ENCODE results near the gene EIF3M. TPM values are rescaled to one million over a fixed set of nuclear protein-coding genes. Genes with fewer than 3 reads are reported as not detected.

The EIF3M gene
- total and polyA plus RNA-seq, 2 experiments from 2014 or later: 261 to 508 TPM

DNA sequence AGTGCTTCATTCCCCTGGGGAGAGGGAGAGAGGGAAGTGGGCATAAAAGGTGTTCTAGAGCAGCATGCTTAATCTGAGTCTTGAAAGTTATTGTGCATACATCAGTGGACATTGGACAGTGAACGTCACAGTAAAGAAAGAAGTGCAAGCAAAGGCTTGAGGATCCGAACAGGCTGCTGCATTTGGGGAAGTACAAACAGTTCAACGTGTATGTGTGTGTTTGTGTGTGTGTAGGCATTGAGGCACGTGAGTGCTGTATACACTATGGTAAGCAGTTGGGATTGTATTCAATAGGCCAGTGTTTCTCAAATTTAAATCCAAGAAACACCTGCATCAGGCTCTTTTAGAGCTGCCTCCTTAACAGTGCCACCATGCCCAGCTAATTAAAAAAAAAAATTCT is 10.4 kb upstream of the EIF3M start:
- Histone ChIP-seq H3K4me3 (no peak overlapping the region), H3K27me3 (peaks cover 3% of the 10 kb centered on the region), H4K20me1 (ENCODE audit: insufficient read depth, poor library complexity, severe bottlenecking) (no peaks in the 10 kb centered on the region), H3K4me2 (no peak overlapping the region), H3K9me2 (replicated peaks; ENCODE audit: insufficient read depth) (no peaks in the 10 kb centered on the region), H3K79me2 (no peaks in the 10 kb centered on the region), H3K4me1 (ENCODE audit: insufficient read depth) (no peaks in the 10 kb centered on the region), H3K27ac (no peak overlapping the region), H3K9me3 (ENCODE audit: low read depth) (no peaks in the 10 kb centered on the region), H2AFZ (no peak overlapping the region), H3K36me3 (replicated peaks; ENCODE audit: insufficient read depth, low read depth) (no peaks in the 10 kb centered on the region)
- TF ChIP-seq EZH2phosphoT487 (IDR thresholded peaks at IDR 0.05; ENCODE audit: low read depth, severe bottlenecking, unreplicated experiment): no peak
- no peak for TF ChIP-seq EZH2 (IDR thresholded peaks at IDR 0.05; ENCODE audit: borderline replicate concordance)
- TF ChIP-seq, protein P1, sequence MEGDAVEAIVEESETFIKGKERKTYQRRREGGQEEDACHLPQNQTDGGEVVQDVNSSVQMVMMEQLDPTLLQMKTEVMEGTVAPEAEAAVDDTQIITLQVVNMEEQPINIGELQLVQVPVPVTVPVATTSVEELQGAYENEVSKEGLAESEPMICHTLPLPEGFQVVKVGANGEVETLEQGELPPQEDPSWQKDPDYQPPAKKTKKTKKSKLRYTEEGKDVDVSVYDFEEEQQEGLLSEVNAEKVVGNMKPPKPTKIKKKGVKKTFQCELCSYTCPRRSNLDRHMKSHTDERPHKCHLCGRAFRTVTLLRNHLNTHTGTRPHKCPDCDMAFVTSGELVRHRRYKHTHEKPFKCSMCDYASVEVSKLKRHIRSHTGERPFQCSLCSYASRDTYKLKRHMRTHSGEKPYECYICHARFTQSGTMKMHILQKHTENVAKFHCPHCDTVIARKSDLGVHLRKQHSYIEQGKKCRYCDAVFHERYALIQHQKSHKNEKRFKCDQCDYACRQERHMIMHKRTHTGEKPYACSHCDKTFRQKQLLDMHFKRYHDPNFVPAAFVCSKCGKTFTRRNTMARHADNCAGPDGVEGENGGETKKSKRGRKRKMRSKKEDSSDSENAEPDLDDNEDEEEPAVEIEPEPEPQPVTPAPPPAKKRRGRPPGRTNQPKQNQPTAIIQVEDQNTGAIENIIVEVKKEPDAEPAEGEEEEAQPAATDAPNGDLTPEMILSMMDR (IDR thresholded peaks at IDR 0.05; ENCODE audit: poor library complexity): no peak
- DNase-seq (ENCODE audit: low spot score): no peak
- WGBS (ENCODE audit: low lambda C conversion rate, missing lambda C conversion rate): 81% methylated on average over 4 of the region's 4 CpGs

DNA sequence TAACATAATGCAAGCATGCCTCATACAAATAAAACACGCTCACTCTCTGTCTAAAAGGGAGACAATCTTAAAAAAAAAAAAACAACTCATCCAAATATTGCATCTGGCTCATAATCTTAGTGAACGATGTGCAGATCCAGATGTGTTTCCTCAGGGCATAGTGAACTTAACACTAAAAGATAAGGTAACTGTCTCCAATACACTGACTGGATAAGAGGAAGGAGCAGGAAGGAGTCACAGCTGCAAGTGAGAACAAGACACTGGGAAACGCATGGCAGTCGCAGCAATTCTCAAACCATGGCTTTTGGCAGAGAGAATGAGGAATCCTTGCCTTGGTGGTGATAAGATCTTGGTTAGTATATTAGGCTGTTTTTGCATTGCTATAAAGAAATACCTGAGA is 9.2 kb upstream of the EIF3M start:
- H3K79me2 ChIP-seq: no peaks in the 10 kb centered on the region
- no peak overlapping the region for H2AFZ ChIP-seq
- H4K20me1 ChIP-seq (ENCODE audit: insufficient read depth, poor library complexity, severe bottlenecking): no peaks in the 10 kb centered on the region
- WGBS (ENCODE audit: low lambda C conversion rate, missing lambda C conversion rate): 61% methylated on average over 4 of the region's 4 CpGs
- no peaks in the 10 kb centered on the region for H3K9me2 ChIP-seq (replicated peaks; ENCODE audit: insufficient read depth)
- no peaks in the 10 kb centered on the region for H3K36me3 ChIP-seq (replicated peaks; ENCODE audit: insufficient read depth, low read depth)
- no peaks in the 10 kb centered on the region for H3K4me1 ChIP-seq (ENCODE audit: insufficient read depth)
- H3K27ac ChIP-seq: no peak overlapping the region
- H3K4me2 ChIP-seq: no peak overlapping the region
- no peaks in the 10 kb centered on the region for H3K9me3 ChIP-seq (ENCODE audit: low read depth)
- no peak for DNase-seq (ENCODE audit: low spot score)
- peaks cover 3% of the 10 kb centered on the region for H3K27me3 ChIP-seq
- no peak for TF ChIP-seq EZH2phosphoT487 (IDR thresholded peaks at IDR 0.05; ENCODE audit: low read depth, severe bottlenecking, unreplicated experiment)
- TF ChIP-seq, protein P1 (IDR thresholded peaks at IDR 0.05; ENCODE audit: poor library complexity): no peak
- TF ChIP-seq EZH2 (IDR thresholded peaks at IDR 0.05; ENCODE audit: borderline replicate concordance): no peak
- no peak overlapping the region for H3K4me3 ChIP-seq

DNA sequence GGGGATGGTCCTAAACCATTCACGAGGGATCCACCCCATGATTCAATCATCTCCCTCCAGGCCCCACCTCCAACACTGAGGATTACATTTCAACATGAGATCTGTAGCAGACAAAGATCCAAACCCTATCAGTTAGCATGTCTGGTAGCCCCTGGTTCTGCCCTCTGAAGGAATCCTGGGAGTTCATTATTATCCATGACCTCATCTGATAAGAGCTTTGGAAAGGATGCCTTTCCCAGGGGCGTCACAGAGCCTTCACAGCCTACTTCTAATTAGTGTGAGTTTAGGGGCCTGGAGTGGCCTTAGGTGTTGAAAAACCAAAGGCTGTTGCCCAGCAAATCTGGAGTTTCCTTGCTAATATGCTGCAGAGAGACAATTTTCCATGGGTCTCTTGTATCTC is 8.6 kb upstream of the EIF3M start:
- H3K27me3 ChIP-seq: peaks cover 3% of the 10 kb centered on the region
- TF ChIP-seq EZH2 (IDR thresholded peaks at IDR 0.05; ENCODE audit: borderline replicate concordance) (no peak), EZH2phosphoT487 (IDR thresholded peaks at IDR 0.05; ENCODE audit: low read depth, severe bottlenecking, unreplicated experiment) (no peak)
- TF ChIP-seq, protein P1 (IDR thresholded peaks at IDR 0.05; ENCODE audit: poor library complexity): no peak
- no peaks in the 10 kb centered on the region for H3K36me3 ChIP-seq (replicated peaks; ENCODE audit: insufficient read depth, low read depth)
- no peak overlapping the region for H3K27ac ChIP-seq
- no peak overlapping the region for H2AFZ ChIP-seq
- DNase-seq (ENCODE audit: low spot score): no peak
- H3K4me3 ChIP-seq: no peak overlapping the region
- no peaks in the 10 kb centered on the region for H3K79me2 ChIP-seq
- WGBS (ENCODE audit: low lambda C conversion rate, missing lambda C conversion rate): 55% methylated on average over 2 of the region's 2 CpGs
- H3K4me2 ChIP-seq: no peak overlapping the region
- no peaks in the 10 kb centered on the region for H3K9me2 ChIP-seq (replicated peaks; ENCODE audit: insufficient read depth)
- H3K9me3 ChIP-seq (ENCODE audit: low read depth): no peaks in the 10 kb centered on the region
- no peaks in the 10 kb centered on the region for H4K20me1 ChIP-seq (ENCODE audit: insufficient read depth, poor library complexity, severe bottlenecking)
- no peaks in the 10 kb centered on the region for H3K4me1 ChIP-seq (ENCODE audit: insufficient read depth)

DNA sequence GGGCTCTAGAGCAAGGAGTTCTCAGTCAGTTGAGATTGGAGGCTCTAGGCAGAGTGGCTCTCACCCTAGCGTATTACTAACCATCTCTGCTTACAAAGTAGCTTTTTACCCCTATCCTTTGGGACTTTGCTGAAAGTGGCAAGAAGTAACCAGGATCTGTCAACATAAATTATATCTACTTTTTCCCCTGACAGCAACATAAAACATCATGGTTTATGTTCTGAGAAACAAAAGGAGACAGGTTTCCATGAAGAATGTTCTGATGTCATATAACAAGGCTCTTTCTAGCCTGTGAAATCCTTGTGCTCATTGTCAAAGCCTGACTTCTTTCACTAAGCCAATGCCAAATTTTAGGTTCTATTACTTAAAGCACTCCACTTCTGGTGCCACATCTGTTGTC is 7.2 kb upstream of the EIF3M start:
- Histone ChIP-seq H3K4me2 (no peak overlapping the region), H3K27me3 (no peaks in the 10 kb centered on the region), H3K4me1 (ENCODE audit: insufficient read depth) (no peaks in the 10 kb centered on the region), H3K9me2 (replicated peaks; ENCODE audit: insufficient read depth) (no peaks in the 10 kb centered on the region), H3K9me3 (ENCODE audit: low read depth) (no peaks in the 10 kb centered on the region), H3K36me3 (replicated peaks; ENCODE audit: insufficient read depth, low read depth) (no peaks in the 10 kb centered on the region), H3K27ac (no peak overlapping the region), H4K20me1 (ENCODE audit: insufficient read depth, poor library complexity, severe bottlenecking) (no peaks in the 10 kb centered on the region), H3K79me2 (no peaks in the 10 kb centered on the region), H2AFZ (no peak overlapping the region), H3K4me3 (no peak overlapping the region)
- 95% methylated on average over 1 of the region's 1 CpG for WGBS (ENCODE audit: low lambda C conversion rate, missing lambda C conversion rate)
- TF ChIP-seq EZH2phosphoT487 (IDR thresholded peaks at IDR 0.05; ENCODE audit: low read depth, severe bottlenecking, unreplicated experiment) (no peak), EZH2 (IDR thresholded peaks at IDR 0.05; ENCODE audit: borderline replicate concordance) (no peak)
- TF ChIP-seq, protein P1 (IDR thresholded peaks at IDR 0.05; ENCODE audit: poor library complexity): no peak
- no peak for DNase-seq (ENCODE audit: low spot score)

All from hepatocyte (in vitro differentiated cells).